Measurements from ENCODE around the gene ANKRD11. TPM values are rescaled to one million over a fixed set of nuclear protein-coding genes. Genes with fewer than 3 reads are reported as not detected.
"Not testable (repeated sequence)": the region's sequence is repeated elsewhere in the genome, so short reads cannot be mapped to it uniquely, and the experiment has no call there.

The ANKRD11 gene
- total RNA-seq, 1 donor from 2014 or later, result 178 TPM

- DNase-seq (ENCODE audit: extremely low read depth, low read depth, low spot score), result not testable (repeated sequence)
Observed at GRCh38 chr16:89435059-89435458, 55.3 kb downstream of the ANKRD11 start.

DNA sequence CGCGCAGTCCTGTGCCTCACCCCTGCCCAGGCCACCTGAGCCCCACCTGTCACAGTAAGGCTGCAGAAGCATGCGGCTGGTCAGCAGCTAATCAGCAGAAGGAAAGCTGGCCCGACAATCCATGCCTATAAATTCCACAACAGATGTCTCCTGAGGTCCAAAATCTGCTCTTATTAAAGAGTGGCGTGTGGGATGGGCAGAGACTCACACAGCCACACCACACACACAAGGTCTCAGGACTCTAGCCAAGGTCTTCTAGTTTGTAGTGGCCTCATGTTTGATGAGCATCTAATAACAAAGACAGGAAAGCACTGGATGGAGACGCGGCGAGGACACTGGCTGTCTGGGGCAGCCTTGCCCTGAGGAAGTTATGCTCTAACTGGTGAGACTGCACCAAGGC is 55.9 kb downstream of the ANKRD11 start:
- no peak for DNase-seq (ENCODE audit: extremely low read depth, low read depth, low spot score)

- not testable (repeated sequence) for DNase-seq (ENCODE audit: extremely low read depth, low read depth, low spot score)
Observed at GRCh38 chr16:89433363-89433984, 56.9 kb downstream of the ANKRD11 start.

DNA sequence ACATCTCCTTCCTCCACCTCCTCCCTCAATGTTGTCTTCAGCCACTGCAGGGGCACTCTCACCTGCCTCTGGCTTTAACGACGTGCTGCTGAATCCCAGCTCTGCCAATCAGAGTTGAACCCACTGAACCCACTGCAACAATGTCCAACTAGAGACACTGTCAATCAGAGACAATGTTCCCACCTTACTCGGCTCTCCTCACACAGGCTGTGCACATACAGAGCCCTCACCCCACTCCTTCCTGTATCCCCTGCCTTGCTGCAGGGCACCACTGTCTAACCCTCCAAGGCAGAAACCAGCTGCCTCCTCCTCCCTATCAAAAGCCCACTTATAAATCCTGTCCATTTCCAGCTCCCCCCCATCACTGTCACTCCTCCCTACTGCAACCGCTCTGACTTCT is 58.7 kb downstream of the ANKRD11 start:
- no peak for DNase-seq (ENCODE audit: extremely low read depth, low read depth, low spot score)

- no peak for DNase-seq (ENCODE audit: extremely low read depth, low read depth, low spot score)
Observed at GRCh38 chr16:89431158-89431584, 59.2 kb downstream of the ANKRD11 start.

DNA sequence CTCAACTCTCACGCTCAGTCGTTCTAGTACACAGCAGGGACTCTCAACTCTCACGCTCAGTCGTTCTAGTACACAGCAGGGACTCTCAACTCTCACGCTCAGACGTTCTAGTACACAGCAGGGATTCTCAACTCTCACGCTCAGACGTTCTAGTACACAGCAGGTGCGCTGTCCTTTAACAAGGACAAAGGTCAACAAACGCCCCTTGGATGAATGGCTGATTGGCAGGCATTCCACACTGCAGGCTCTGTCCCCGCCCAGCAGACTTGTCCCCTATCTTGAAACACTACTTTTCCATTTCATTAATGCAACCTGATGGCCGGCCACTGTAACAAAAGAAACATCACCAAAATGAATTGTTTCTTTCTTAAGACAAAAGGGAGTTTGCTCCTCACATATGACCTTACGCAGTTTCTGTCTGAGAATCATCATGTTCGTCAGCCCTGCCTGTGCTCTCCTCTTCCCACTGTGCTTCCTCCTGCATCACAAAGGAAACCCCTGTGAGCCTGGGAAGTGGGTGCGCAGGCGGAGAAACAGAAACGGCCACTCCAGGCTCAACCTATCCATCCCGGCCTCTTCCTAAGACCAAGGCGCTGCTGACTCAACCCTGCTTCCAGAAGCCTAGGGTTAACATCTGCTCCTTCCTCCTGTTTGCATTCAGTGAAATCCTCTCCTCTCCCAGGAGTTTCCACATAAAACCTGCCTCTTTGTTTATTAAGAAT is 59.8 kb downstream of the ANKRD11 start:
- DNase-seq (ENCODE audit: extremely low read depth, low read depth, low spot score), result no peak

GRCh38 chr16:89428605-89429004 is 61.8 kb downstream of the ANKRD11 start:
- DNase-seq (ENCODE audit: extremely low read depth, low read depth, low spot score), result not testable (repeated sequence)

- no peak for DNase-seq (ENCODE audit: extremely low read depth, low read depth, low spot score)
Observed at GRCh38 chr16:89426736-89427530, 63.4 kb downstream of the ANKRD11 start.

DNA sequence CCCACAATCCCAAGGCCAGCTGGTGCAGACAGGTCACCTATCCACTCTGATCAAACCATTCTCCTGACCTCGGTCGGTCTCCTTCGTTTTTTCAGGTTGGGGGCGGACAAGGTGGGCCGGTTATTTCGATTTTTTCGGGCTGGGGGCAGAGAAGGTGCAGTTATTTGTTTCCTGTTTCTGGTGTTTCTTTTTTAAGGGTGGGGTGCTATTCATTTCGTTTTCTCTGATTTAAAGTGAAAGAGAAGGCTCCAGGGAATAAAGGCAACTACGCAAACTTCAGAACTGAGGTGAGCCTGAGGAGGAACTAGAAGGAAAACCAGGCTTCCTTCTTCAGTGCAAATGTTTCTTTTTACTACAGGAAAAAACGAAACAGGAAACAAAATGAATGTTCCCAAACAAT is 64.8 kb downstream of the ANKRD11 start:
- no peak for DNase-seq (ENCODE audit: extremely low read depth, low read depth, low spot score)

DNA sequence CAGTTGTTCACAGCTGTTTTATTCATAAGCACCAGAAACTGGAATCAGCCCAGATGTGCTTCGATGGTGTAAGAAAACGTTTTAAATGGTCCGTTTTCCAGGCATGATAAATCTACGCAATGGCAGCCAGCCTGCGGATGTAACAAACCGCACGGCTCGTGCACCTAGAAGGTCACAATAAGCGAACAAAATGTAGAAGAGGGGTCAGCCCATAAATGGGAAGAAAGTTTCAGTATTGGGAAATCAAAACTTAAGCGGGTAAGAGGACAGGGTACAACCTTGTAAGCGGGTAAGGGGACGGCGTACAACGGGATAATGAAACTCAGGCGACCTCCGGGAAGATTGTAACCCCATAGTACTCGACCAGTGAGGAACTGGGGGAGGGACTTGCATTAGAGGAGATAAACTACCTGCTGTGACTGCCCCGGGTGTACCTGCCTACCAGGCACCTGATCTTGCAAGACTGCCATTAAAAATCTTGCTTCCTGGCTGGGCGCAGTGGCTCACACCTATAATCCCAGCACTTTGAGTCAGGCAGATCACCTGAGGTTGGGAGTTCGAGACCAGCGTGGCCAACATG is 66.6 kb downstream of the ANKRD11 start:
- DNase-seq (ENCODE audit: extremely low read depth, low read depth, low spot score), result no peak

- DNase-seq (ENCODE audit: extremely low read depth, low read depth, low spot score), result no peak
Observed at GRCh38 chr16:89422905-89423630, 67.3 kb downstream of the ANKRD11 start.

DNA sequence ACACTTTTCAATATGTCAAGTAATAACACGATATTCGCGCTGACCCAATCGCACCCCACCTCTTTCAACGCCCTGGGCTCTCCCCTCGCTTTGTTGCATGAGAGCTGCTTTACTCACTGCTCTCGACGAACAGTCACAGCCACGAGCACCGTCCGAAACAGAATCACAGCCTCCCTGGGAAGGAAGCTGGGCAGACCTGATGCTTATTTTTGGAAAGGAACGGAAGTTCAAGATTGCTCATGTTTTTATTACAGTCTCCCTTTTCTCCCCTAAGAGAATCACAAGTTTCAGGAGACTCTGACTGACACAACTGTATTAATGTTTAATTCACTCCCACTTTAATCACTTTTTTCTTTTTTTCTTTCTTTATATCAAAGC is 67.8 kb downstream of the ANKRD11 start:
- no peak for DNase-seq (ENCODE audit: extremely low read depth, low read depth, low spot score)

DNA sequence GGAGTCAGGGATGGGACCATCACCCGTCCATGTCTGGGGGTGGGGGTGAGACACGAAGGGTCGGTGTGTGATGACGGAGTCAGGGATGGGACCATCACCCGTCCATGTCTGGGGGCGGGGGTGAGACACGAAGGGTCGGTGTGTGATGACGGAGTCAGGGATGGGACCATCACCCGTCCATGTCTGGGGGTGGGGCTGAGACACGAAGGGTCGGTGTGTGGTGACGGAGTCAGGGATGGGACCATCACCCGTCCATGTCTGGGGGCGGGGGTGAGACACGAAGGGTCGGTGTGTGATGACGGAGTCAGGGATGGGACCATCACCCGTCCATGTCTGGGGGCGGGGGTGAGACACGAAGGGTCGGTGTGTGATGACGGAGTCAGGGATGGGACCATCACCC is 69.1 kb downstream of the ANKRD11 start:
- not testable (repeated sequence) for DNase-seq (ENCODE audit: extremely low read depth, low read depth, low spot score)

GRCh38 chr16:89420204-89420603 is 70.2 kb downstream of the ANKRD11 start:
- DNase-seq (ENCODE audit: extremely low read depth, low read depth, low spot score), result no peak

DNA sequence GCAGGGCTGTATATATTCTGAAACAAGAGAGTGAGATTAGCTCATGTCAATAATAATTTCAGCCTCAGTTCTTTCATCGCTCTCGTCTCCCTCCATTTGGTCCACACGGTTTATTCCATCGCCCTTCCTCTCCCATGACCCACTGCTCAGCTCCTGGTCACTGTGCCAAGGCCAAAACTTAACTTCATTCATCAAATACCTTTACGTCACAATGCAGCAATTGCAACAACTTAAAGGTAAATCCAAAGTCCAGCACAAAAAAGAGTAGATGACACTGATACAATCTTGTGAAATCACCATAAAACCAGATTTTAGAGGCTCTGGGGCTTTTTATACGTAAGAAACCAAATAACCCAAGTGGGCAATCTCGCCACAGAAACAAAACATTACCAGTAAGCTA is 72.0 kb downstream of the ANKRD11 start:
- DNase-seq (ENCODE audit: extremely low read depth, low read depth, low spot score), result no peak

- DNase-seq (ENCODE audit: extremely low read depth, low read depth, low spot score), result no peak
Observed at GRCh38 chr16:89417352-89417751, 73.0 kb downstream of the ANKRD11 start.

DNA sequence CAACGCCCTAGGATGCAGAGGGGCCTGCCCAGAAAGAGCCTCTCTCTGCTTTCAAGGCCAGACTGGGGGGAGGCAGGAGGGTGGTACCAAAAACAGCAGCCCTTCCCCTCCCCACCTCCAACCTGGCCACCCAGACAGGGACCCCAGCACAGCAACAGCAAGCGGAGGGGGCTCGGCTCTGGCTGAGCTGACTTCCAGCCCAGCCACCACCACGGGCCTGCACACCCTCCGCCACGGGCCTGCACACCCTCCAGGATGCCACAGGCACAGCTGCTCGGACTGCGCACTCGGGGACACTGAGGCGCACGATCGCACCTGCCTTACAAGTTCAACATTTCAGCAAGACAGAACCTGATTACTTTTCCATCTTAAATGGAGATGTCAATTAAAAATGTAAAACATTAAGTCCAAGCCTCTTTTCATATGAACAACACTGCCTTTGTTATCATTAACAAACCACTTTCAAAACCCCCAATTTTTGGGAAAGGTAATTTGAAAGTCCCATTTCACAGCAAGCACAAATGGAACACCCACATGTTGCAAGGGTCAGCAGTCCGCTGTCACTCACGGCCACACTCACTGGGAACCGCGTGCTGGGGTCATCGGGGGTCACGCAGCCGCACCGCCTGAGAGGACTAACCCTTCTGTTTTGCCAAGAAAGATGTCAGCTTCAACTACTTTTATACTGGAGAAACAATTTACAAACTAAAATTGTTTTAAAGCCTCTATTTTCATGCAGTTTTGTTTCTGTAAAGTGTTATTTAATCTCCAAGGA is 76.4 kb downstream of the ANKRD11 start:
- DNase-seq (ENCODE audit: extremely low read depth, low read depth, low spot score), result no peak

DNA sequence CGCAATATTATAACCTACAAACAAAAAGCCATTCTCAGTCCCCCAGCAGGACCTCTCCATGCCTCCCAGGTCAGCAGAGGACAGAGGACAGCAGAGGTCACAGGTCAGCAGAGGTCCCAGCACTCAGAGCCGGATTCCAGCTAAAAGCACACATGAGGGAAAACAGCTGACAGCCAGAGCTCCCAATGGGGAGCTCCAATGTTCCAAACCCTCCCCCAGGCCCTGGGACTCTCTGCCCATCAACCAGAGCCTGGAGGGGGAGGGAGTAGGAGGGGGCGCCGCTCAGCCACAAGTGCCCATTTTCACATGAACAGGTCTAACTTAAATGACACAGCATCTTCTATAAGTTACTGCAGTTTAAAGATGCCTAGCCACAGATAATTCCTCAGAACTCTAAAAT is 77.5 kb downstream of the ANKRD11 start:
- no peak for DNase-seq (ENCODE audit: extremely low read depth, low read depth, low spot score)

DNA sequence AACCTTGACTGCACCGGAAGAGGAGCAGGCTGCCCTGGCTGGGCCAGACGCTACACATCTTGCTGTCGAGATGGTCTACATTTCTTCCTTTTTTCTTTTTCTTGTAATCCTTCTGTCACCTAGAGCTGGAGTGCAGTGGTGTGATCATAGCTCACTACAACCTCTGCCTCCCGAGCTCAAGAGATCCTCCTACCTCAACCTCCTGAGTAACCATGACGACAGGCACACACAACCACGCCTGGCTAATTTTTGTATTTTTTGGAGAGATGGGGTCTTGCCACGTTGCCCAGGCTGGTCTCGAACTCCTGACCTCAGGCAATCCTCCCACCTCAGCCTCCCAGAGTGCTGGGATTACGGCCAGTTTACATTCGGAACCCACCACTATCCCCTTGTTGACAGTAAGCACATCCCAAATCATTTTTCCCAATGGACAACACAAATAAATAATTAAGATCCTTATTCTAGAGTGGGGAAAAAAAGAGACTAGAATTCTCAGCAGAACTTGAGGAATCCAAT is 79.0 kb downstream of the ANKRD11 start:
- DNase-seq (ENCODE audit: extremely low read depth, low read depth, low spot score), result no peak
